Erythroblast (primary cell): Measurements from ENCODE around the gene SPTBN4.

Experiments
- DNase-seq, 2 experiments: peaks; one replicate each; lab custom pipeline; 2025; lab: John Stamatoyannopoulos, UW
- GATA1 ChIP-seq: IDR thresholded peaks from 2 replicates; pipeline ENCODE4 v1.6.1; 2011; ENCODE audit warnings: low read depth, mild to moderate bottlenecking, control low read depth, low read length, moderate library complexity
- POLR2A ChIP-seq: IDR thresholded peaks from 2 replicates; pipeline ENCODE4 v1.6.1; 2011; ENCODE audit warnings: mild to moderate bottlenecking, low read length

The SPTBN4 gene

DNA sequence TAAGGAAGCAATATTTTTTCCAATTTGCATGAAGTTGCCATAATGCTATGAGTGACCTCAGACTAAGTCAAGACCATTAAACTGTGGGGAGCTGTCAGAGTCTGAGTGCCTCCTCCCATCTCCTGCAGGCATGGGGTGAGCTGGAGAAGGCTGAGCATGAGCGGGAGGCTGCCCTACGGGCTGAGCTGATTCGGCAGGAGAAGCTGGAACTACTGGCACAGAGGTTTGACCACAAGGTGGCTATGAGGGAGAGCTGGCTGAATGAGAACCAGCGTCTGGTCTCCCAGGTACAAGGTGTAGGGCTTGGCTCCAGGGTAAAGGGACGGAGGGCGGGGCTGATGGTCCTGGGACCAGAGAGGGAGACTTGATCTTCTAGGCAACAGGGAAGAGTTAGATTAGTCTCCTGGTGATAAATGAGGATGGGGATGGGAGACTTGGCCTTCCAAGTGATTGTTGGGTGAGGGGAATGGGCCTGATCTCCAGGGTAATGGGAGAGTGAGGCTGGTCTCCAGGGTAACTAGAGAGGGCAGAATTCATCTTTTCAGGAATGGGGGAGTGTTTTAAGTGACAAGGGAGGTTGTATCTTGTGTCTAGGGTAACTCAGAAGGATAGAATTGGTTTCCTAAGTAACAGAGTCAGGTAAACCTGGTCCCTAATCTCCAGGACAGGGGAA lies 36.0 kb downstream of the SPTBN4 start:
- DNase-seq = peak; percentile 17 to 27
- TF ChIP-seq POLR2A (no peak), GATA1 (no peak)

DNA sequence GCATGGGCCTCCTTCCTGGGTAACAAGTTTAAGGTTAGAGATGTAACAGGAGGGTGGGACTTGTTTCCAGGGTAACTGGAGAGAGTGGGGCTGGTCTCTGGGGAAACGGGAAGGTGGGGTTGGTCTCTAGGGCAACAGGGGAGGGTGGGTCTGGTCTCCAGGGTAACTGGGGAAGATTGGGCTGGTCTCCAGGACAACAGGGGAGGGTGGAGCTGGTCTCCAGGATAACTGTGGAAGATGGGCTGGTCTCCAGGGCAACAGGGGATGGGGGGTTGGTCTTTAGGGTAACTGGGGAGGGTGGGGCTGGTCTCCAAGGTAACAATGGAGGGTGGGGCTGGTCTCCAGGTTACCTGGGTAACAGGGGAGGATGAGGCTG lies 36.5 kb downstream of the SPTBN4 start:
- TF ChIP-seq POLR2A = no peak

DNA sequence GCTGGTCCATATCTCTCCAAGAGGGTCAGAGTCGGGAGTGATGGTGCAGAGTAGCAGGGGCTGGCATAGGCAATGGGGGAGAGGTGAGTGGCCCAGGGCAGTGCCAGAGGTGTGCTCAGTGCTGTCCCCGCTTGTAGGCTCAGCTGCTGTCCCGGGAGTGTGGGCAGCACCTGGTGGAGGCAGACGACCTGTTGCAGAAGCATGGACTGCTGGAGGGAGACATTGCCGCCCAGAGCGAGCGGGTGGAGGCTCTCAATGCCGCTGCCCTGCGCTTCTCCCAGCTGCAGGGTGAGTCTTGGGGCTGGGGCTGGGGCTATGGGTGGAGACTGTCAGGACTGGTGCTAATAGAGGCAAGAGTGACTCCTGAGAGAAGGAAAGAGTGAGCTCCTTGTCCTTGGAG lies 39.3 kb downstream of the SPTBN4 start:
- no peak for DNase-seq
- no peak for TF ChIP-seq POLR2A
- no peak for TF ChIP-seq GATA1

More for the DNA sequence above, 36.5 kb downstream of the SPTBN4 start:
- DNase-seq = peak; percentile 46 to 49

DNA sequence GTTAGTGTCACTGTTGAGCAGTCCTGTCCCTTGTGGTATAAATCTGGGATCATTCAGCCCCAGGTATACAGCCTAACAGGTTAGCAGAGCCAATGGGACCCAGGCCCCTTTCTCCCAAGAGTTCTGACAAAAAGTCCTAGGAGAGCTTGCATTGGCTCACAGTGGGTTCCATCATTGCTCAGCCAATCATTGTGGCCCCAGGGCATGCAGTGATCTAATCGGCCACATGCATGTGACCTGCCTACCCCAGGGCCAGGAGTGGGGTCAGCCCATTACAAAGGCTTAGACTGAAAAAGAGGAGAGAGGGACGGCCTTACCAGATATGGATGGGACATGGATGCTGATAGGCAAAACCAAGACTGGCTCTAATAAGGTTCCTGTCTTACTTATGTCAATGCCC lies 41.1 kb downstream of the SPTBN4 start:
- no peak for DNase-seq
- TF ChIP-seq GATA1 (no peak), POLR2A (no peak)

DNA sequence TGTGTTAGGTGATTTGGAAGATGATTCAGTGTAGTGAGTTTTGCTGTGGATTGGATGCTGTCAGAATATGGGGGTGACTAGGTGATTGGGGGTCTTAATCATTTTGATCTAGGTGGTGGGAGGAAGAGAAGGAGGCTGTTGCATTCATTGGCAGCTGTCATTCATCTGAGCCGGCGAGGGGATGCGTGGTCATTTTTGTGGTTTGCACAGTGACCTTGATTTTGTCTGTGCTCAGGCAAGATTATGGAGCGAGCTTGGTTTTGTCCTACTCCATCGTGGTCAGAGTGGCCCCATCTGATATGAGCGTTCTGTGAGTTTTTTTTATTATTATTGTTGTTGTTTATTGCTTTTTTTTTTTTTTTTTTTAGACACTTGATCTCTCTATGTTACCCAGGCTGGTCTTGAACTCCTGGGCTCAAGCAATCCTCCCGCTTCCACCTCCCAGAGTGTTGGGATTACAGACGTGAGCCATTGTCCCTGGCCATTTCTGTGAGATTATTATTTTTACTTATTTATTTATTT lies 42.0 kb downstream of the SPTBN4 start:
- TF ChIP-seq GATA1 (no peak), POLR2A (no peak)
- peak in 1 of 2 experiments; percentile 19 for DNase-seq

DNA sequence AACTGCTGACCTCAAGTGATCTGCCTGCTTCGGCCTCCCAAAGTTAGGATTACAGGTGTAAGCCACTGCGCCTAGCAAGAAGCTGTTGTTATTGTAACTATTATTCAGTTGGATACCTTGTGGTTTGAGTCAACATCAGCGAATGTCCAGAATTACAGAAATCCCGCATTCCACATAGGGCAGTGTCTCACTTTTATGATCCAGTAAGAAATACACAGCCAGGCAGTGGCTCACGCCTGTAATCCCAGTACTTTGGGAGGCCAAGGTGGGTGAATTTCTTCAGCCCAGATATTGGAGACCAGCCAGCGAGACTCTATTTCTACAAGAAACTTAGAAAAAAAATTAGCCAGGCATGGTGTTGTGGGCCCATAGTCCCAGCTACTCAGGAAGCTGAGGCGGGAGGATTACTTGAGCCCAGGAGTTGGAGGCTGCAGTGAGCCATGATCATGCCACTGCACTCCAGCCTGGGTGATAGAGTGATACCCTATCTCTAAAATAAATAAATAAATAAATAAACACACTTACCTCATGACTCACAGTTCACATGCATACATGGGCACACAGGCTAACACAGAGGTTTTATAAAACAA lies 43.8 kb downstream of the SPTBN4 start:
- TF ChIP-seq POLR2A = no peak
- no peak for TF ChIP-seq GATA1
- DNase-seq = no peak

DNA sequence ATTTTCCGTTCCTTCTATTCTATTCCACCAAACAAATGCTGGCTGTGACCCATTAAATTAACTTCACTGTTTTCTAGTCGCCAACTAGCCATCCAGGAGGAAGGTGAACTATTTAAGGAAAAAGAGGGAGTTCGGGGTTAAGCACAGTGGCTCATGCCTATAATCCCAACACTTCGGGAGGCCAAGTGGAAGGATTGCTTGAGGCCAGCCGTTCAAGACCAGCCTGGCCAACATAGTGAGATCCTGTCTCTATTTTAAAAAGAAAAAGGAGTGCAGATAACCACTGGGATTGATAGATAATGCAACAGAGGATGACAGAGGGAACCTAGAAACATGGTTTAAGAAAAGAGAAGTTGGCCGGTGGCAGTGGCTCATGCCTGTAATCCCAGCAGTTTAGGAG lies 44.7 kb downstream of the SPTBN4 start:
- TF ChIP-seq GATA1 = no peak

DNA sequence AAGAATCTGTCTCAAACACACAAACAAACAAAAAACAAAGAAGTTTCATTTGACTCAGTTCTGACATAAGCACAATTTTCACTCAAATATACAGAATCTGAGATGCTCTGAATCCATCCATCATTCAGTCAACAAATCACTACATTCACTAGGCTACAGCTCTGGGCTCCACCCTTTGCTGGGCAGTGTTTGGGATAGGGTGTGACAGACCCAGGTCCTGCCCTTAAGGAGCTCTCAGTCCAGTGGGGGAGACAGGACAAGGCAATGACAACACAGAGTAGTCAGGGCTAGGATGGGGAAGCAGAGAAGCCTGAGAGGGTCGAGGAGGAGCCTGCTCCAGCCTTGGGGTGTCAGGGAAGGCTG lies 45.3 kb downstream of the SPTBN4 start:
- DNase-seq = no peak
- TF ChIP-seq POLR2A (no peak), GATA1 (no peak)

More for the DNA sequence above, 44.7 kb downstream of the SPTBN4 start:
- no peak for DNase-seq

DNA sequence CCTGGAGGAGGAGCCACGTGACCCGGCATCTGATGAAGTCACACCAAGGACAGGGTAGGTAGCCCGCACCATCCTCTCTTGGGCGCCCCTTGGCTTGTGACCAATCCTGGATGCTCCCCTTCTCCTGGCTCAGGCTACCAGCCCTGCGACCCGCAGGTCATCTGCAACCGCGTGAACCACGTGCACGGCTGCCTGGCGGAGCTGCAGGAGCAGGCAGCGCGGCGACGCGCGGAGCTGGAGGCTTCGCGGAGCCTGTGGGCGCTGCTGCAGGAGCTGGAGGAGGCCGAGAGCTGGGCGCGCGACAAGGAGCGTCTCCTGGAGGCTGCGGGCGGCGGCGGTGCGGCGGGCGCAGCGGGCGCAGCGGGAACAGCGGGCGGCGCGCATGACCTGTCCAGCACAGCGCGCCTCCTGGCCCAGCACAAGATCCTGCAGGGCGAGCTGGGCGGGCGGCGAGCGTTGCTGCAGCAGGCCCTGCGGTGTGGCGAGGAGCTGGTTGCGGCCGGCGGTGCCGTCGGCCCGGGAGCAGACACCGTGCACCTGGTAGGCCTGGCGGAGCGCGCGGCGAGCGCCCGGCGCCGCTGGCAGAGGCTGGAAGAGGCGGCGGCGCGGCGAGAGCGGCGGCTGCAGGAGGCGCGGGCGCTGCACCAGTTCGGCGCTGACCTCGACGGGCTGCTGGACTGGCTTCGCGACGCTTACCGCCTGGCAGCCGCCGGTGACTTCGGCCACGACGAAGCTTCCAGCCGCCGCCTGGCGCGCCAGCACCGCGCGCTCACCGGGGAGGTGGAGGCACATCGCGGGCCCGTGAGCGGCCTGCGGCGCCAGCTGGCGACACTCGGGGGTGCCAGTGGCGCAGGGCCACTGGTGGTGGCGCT lies 45.9 kb downstream of the SPTBN4 start:
- DNase-seq = peak; percentile 54 to 56
- no peak for TF ChIP-seq POLR2A
- TF ChIP-seq GATA1 = no peak

DNA sequence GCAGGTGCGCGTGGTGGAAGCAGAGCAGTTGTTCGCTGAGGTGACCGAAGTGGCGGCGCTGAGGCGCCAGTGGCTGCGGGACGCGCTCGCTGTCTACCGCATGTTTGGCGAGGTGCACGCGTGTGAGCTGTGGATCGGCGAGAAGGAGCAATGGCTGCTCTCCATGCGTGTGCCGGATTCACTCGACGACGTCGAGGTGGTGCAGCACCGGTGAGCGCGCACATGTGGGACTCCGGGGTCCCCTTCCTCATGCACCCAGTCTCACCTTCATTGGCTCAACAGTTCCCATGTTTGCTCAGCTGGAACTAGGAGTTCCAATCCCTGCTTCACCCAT lies 46.5 kb downstream of the SPTBN4 start:
- no peak for TF ChIP-seq POLR2A
- no peak for TF ChIP-seq GATA1
- no peak for DNase-seq

DNA sequence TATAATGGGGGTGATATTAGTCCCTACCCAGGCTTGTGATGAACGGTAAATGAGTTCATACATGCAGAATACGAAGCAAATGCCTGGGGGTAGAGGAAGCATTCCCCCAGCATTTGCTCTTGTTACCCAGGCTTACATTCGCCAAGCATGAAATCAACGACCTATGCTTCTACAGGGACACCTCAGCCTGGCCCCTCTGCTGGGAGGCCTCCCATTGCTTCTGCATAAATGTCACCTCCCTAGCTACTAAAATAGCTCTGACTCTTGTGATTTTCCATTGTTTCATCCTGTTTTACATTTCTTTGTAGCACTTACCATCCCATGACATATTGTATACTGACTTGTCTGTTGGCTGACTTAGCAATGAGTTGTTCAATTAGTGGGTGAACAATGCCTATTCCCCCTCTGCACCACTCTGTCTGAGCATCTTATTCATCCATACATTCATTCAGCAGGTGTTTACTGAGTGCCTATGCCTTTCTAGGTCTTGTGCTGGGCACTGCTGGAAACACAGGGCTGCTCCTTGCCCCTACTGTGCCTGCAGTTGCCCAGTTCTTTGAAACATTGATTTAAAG lies 47.0 kb downstream of the SPTBN4 start:
- DNase-seq = no peak
- TF ChIP-seq GATA1 (no peak), POLR2A (no peak)

DNA sequence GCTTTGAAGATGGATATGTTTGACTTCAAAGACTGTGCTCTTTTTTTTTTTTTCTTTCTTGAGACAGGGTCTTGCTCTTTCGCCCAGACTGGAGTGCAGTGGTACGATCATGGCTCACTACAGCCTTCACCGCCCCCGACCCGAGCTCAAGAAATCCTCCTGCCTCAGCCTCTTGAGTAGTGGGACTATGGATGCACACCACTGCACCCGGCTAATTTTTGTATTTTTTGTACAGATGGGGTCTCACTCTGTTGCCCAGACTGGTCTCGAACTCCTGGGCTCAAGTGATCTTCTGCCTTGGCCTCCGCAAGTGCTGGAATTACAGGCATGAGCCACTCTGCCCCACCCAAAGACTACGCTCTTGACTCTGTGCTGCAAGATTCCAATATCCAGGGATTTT lies 50.4 kb downstream of the SPTBN4 start:
- TF ChIP-seq GATA1 = no peak
- no peak for TF ChIP-seq POLR2A
- no peak for DNase-seq

DNA sequence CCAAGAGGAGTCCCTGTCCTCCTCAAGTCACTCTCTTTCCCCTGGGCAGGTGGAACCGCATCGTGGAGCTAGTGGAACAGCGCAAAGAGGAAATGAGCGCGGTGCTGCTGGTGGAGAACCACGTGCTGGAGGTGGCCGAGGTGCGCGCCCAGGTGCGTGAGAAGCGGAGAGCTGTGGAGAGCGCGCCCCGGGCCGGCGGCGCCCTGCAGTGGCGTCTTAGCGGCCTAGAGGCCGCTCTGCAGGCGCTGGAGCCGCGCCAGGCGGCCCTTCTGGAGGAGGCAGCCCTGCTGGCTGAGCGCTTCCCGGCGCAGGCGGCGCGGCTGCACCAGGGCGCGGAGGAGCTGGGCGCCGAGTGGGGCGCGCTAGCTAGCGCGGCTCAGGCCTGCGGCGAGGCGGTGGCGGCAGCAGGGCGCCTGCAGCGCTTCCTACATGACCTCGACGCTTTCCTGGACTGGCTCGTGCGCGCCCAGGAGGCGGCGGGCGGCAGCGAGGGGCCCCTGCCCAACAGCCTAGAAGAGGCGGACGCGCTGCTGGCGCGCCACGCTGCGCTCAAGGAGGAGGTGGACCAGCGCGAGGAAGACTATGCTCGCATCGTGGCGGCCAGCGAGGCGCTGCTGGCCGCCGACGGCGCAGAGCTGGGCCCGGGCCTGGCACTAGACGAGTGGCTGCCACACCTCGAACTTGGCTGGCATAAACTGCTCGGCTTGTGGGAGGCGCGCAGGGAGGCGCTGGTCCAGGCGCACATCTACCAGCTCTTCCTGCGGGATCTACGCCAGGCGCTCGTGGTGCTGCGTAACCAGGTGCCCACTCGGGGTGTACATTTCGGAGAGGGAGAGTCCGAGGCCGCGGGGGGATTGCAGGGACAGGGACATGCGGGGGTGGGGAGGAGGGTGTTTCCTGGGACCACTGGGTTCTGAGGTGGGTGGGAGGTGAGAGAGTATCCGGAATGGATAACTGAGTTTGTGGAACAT lies 52.8 kb downstream of the SPTBN4 start:
- peak; percentile 90 to 91 for DNase-seq
- TF ChIP-seq POLR2A = peak; percentile 41
- no peak for TF ChIP-seq GATA1
